Astrocyte (in vitro differentiated cells and primary cell): ENCODE data around the gene PAFAH1B2.

Experiments used
- EZH2 ChIP-seq: IDR thresholded peaks from 2 replicates; pipeline ENCODE4 v1.6.1; 2012; ENCODE audit warnings: mild to moderate bottlenecking, low read length, inconsistent platforms; ENCODE audit not compliant: insufficient read depth
- TF ChIP-seq, protein P1 (sequence below): IDR thresholded peaks from 2 replicates; pipeline ENCODE4 v1.5.1; 2011; ENCODE audit warnings: low read depth, mild to moderate bottlenecking, inconsistent platforms, low read length, moderate library complexity; ENCODE audit not compliant: insufficient read depth

DNA sequence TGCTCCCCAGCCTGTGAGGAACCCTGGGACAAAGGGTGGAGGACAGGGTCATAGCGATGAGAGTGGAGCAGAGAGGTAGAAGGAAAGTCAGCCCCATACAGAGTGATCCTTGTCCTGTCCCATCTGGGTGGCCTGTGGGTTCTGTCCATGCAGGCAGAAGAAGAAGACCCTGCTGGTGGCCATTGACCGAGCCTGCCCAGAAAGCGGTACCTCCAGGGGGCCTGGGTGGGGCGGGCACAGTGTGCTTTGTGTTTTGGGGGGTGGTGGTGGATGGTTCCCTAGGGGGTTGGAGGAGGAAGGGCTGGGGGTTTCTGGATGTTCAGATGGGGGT lies 42.3 kb downstream of the PAFAH1B2 start:
- TF ChIP-seq, protein P1, sequence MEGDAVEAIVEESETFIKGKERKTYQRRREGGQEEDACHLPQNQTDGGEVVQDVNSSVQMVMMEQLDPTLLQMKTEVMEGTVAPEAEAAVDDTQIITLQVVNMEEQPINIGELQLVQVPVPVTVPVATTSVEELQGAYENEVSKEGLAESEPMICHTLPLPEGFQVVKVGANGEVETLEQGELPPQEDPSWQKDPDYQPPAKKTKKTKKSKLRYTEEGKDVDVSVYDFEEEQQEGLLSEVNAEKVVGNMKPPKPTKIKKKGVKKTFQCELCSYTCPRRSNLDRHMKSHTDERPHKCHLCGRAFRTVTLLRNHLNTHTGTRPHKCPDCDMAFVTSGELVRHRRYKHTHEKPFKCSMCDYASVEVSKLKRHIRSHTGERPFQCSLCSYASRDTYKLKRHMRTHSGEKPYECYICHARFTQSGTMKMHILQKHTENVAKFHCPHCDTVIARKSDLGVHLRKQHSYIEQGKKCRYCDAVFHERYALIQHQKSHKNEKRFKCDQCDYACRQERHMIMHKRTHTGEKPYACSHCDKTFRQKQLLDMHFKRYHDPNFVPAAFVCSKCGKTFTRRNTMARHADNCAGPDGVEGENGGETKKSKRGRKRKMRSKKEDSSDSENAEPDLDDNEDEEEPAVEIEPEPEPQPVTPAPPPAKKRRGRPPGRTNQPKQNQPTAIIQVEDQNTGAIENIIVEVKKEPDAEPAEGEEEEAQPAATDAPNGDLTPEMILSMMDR, result no peak
- TF ChIP-seq EZH2, result no peak
